ENCODE measurements around the gene WNK2.

WNK2 gene

DNA sequence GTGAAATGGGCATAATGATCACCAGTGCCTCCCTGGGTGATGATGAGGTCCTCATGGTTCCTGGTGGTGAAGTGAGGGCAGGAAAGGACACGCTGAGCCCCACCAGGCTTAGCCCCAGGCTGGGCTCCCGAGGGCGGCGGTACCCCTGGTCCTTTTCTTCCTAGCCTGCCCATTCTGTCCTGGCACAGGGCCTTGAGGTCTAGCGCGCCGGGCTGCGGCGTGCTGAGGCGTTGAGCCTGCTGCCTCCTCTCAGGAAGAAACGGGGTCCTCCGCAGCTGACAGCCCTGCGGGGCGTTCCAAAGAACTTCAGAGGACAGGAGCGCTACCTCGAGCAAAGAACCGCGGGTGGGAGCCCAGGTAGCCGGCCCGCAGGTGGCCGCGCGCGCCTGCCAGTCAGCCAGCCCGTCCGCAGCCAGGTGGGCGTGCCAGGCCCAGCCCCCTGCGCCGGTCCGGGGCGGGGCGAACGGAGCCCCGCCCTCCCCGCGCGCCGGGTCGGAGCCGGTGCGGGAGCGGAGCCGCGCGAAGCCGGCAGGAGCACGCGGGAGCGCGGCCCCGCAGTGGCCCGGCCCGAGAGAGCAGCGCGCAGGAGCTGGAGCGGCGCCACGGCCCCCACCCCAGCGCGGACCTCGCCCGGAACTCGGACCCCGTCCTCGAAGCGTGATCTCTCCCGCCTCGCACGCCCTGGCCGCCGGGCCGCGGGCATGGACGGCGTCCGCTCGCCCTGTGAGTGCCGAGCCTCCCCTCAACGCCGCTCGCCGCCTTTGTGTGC is at the start of gene WNK2:
Gene WNK2, plus strand, starts transcription at position 477 of the 769 bp plus-strand sequence. CDS start 791 bp downstream, outside the sequence.
- no peak for DNase-seq (ENCODE audit: low read depth)

DNA sequence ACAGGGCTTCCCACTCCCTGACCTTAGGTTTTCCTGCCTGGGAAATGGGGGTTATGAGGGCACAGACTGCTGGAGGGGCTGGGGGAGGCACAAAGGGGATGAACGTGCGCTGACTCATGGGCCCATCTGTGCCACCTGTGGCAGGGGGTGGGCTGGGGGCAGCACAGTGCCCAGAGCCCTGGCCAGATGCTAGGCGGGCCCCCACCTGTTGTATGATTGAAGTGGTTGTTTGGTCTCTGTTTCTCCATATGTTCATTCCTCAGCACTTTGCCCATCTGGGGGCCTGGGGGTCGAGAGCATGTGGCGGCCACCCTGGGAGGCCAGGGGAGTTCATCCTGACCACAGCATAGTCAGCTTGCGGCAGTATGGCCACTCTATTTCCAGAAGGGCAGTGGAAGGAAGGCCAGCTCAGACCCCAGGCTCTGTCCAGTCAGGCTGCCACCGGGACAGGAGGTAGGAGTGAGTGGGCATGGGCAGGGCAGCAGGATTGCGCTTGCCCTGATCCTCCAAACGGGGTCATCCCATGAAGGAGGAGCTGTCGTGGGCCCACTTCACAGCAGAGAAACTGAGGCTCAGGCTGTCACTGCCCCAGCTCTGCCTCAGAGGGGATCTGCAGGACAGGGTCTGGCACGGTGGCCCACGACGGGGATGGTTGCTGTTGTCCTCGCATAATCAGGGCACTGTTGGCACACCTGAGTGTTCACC is 49.0 kb upstream of the WNK2 start:
- DNase-seq (ENCODE audit: low read depth), result no peak

DNA sequence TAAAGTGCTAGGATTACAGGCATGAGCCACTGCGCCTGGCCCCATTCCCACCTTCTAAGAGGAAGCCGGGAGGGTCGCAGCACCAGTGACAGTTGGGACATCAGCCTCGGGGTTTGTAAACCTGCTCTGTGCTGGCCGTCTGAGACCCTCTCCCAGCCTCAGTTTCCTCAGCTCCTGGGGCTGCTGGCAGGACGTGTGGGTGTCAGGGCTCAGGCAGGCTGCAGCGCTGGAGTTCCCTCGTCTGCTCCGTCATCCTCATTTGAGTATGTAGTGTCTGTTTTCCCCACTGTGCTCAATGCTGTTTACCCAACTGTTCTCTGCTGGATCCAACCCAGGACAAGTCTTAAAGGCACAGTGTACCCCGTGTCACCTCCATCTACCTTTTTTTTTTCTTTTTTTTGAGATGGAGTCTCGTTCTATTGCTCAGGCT is 47.9 kb upstream of the WNK2 start:
- DNase-seq (ENCODE audit: low read depth), result peak; percentile 36

DNA sequence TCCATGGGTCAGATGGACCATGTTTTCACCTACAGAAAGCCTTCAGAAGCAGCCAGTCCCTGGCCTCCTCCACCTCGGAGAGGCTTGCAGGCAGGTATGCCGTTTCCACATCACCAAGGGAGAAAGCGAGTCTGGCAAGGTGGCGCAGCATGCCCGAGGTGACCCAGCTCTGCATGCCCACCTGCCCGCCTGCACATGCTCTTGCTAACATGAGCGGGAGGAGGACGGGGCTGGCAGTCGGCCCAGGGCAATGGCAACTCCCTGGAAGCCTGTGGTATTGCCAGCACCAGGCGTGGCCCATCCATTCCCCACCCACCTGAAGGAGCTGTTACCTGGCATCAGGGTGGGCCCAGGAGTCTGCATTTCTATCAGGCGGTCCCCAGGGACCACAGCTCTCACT is 46.6 kb upstream of the WNK2 start:
- DNase-seq (ENCODE audit: low read depth), result no peak

DNA sequence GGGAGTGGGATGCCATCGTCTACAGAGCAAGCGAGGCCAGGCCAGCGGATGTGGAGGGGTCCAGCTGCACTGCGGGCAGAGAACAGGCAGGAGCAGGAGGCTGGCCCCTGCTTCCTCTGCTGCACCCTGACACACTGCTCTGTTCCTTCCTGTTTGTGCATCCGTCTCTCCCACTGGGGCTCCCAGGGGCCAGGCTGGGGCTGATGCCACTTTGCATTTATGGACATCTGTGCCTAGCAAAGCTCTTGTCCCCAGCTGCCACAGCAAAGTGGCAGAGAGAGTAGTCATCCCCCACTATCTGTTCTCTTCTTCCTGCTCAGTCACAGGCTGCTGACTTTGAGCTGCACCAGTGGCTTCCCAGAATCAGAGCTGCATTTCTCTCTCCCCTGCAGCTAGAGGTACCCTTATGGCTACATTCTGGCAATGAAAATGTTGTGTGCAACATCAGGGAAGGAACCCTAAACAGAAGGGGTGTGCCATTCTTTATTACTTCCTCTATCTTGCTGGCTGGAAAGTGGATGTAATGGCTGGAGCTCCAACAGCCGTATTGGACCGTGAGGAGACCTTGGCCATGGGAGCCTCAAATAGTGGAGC is 45.7 kb upstream of the WNK2 start:
- no peak for DNase-seq (ENCODE audit: low read depth)

DNA sequence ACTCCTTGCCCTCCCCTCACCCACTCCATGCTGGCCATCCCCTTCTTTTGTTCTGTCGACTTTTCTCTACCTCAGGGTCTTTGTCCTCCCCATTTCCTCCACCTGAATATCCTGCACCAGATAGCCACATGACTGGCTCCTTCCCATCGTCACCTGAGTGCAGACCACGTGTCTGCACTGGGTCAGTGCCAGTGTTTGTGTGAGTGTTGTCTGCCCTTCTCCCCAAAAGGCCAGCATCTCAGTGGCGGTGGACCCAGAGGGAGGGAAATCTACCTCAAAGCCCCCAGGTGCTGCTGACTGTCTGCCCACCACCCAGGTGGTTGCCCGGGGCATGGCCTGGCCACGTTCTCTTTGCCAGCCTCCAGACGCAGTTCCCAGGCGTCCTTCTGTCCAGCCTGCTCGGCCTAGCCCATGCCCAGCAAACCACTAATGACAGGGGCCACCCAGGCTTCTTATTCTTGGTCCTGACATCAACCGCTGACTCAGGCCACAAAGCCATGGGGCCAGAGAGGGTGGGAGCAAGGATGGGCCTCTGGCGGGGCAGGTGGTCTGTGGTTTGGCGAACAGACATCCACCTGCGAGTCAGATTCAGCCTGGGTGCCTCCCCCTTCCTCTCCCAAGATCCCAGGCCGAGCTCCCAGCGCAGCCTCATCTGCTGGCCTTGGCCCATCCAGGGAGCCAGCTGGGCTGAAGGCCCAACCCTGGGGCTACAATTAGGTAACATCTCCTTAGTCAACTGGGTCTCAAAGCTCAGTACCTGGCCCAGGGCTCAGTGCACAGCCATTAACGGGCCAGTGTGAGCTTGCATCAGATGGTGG is 44.4 kb upstream of the WNK2 start:
- no peak for DNase-seq (ENCODE audit: low read depth)

DNA sequence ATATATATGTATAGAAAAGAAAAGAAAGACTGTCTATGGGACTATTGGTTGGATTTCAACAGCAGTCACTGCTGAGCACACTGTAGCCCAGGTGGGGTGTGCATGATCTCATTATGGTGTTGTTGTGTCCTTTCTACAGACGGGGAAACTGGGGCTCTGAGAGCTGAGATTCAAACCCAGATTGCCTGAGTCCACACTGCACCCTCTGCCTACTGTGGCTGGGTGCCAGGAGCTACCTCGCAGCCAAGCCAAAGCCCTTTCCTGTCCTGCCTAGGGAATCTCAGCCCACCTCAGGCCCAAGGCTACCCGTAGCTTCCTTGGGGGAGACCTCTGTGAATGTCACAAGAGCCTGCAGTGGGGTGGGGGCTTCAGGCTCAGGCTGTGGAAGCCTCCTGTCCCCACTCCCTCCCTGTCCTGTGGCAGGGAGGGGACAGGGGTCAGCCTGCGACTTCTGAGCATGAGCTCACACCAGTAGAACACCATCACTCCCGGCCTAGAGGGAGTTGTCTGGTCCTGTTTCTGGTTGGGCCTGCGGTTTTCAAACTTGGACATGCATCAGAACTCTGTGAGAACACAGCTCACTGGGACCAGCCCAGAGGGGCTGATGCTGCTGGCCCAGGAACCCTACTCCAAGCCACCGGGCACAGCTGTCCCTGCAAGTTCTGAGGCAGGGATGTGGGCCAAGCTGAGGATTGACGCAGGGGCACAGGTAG is 42.0 kb upstream of the WNK2 start:
- no peak for DNase-seq (ENCODE audit: low read depth)

DNA sequence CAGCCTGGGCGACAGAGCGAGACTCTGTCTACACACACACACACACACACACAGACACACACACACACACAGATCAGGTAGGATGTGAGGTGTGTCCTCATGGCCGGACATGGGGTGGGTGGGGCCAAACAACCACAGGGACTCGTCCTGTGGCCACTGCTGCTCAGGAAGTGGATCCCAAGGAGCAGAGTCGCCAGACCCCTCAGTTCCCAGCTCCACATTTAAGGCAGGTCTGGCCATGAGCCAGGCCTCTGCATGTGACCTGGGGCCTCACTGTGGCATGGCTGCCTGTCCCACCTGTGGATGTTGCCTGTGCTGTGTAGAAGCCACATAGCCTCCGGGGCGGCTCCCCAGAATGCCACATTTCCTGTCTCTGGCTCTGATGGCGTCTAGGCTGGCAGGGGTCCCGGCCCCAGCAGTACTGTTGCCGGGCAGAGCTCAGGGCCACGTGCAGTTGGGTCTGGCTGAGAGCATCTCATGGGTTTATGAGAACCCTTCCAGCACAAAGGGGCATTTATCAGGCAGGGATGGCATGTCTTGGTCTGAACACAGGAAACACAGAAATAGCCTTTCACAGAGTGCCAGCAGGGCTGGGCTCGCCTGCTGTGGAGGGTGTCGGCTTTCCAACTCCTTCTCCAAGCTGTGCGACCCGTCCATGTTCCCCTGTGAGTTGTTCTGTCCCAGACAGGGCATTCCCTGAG is 40.0 kb upstream of the WNK2 start:
- DNase-seq (ENCODE audit: low read depth), result no peak

DNA sequence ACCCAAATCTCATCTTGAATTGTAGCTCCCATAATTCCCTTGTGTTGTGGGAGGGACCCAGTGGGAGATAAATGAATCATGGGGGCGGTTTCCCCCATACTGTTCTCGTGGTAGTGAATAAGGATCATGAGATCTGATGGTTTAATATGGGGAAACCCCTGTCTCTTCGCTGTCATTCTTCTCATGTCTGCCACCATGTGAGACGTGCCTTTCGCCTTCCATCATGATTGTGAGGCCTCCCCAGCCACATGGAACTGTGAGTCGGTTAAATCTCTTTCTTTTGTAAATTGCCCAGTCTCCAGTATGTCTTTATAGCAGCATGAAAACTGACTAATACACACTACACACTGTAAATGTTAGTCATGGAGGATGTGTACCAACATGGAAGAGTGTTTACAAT is 37.2 kb upstream of the WNK2 start:
- peak; percentile 48 for DNase-seq (ENCODE audit: low read depth)

DNA sequence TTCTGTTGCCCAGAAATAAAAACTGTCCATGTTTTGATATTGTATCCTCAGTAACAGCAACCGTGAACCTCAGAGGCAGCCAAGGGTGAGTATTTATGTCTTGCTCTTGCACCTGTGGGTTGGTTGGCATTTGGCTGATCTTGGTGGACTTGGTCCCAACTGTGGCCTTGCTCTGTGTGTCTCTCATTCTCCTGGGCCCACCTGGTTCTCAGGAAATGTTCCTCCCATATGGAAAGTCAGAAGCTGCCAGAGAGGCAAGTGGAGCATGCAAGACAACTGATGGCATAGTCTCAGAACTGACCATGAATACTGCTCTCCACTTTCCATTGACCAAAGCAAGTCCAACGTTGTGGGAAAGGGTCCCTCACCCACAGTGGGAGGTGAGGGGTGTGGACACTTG is 36.3 kb upstream of the WNK2 start:
- DNase-seq (ENCODE audit: low read depth), result no peak

DNA sequence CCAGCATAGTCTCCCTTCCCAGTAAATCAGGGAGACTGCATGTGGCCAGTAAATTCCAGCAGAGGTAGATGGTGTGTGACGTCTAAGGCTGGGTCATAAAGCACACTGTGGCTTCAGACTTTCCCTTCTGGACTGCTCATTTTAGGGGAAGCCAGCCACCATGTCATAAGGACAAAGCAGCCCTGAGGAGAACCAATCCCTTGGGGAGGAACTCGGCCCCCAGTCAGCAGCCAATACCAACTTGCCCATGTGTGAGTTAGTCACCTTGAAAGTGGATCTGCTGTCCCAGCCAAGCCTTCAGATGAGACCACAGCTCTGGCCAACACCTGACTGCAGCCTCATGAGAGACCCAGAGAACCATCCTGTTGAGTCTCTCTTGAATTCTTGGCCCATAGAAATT is 35.2 kb upstream of the WNK2 start:
- DNase-seq (ENCODE audit: low read depth), result no peak

DNA sequence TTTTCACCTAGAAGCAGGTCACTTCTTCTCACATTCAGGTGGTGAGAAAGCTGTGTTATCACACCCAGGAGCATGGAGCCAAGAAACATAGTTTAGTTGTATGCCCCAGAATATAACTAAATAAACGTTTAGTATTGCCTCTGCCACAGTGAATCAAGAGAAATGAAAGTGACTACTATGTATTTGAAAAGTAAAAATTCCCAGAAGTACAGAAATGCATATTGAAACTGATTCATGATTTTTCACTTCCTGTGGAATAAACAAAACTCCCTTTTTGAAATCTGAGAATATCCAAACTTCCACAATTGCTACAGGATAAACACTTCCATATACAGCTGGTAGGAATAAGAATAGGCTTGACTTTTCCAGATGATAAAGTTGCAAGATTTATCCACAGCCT is 34.6 kb upstream of the WNK2 start:
- peak; percentile 76 for DNase-seq (ENCODE audit: low read depth)

DNA sequence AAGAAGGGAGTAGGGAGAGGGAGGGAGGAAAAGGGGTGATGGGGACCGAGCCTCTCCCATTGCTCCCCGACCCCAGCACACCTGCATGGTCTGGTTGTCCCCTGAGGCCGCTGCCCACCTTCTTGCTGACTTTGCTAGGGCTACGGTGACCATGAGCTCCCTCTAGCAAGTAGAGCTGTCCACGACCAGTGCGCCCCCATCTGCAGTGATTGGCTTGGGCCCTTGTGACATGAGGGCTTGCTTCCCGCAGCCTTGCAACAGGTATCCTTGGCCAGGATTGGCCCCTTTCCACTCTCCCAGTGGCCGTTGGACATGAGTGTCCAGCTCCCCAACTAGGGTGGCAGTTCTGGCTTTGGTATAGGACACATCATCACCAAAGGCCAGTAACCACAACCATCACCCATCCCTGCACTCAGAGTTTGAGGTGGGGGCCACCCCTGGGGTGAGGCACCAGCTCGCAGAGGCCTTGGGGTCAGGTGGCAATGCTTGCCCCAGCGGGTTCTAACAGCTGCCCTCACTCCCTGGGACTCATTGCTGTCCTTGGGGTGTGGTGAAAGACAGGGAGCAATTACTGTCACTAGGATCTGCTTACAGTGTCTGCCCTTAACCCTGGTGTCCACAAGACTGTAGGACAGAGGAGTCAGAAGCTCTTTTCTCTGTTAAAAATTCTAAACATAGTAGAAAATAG is 32.7 kb upstream of the WNK2 start:
- DNase-seq (ENCODE audit: low read depth), result no peak

DNA sequence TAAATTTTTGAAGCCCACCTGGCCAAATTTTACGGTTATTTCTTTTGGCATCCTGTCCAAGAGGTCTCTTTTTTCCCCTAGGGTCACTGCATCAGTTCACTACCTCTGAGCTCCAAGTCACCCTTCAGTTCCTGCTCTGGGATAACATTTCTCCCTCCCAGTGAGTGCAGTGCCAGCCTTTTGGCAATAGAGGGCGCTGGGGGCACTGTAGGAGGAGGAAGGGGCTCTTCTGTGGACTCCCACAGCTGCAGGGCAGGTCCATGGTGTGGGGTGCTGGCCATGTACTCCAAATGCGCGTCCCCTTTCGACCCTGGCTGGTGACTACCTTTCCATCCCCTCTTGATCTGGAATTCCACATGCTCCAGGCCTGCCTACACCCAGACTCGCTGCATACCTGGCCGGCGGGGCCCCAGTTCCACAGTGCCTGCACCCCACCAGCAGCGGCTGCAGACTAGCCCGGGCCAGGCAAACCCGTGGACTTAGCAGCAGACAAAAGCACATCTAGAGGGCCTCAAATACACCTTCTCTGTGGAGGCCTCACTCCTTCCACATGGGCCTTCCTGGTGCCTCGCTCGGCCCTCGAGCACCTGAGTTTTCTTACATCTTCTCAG is 29.5 kb upstream of the WNK2 start:
- DNase-seq (ENCODE audit: low read depth), result peak; percentile 56

DNA sequence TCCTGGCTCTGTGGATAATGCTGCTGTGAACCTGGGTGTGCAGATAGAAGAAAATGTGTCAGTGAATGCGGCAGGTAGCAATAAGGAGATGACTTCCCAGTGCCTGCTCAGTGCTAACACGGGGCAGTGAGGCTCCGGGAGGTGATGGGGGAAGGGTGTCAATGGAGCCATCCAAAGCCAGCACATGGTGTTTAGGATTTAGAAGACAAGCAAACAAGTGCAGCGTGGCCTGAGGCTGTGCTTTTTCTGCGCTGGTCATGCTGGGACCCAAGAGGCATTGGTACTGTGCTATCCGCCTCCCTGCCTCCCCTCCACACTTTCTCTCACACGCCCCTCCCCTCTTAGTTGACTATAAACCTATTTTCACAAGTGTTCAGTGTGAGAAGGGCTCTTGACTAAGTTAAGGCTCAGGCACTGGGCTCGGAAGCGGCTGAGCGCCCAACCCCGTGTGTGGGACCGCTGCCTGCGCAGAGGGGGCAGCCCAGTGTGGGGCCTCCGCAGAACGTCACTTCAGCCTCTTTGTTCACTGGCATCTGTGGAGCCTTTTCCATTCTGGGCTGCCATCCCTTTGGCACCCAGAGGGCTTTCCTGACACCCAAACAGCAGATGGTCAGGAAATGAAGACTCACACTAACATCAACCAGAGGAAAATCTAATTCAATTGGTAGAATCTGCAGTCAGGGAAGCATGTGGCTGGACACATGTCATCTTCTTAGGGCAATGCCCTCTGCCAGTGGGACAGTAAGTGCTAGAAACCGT is 28.0 kb upstream of the WNK2 start:
- no peak for DNase-seq (ENCODE audit: low read depth)

DNA sequence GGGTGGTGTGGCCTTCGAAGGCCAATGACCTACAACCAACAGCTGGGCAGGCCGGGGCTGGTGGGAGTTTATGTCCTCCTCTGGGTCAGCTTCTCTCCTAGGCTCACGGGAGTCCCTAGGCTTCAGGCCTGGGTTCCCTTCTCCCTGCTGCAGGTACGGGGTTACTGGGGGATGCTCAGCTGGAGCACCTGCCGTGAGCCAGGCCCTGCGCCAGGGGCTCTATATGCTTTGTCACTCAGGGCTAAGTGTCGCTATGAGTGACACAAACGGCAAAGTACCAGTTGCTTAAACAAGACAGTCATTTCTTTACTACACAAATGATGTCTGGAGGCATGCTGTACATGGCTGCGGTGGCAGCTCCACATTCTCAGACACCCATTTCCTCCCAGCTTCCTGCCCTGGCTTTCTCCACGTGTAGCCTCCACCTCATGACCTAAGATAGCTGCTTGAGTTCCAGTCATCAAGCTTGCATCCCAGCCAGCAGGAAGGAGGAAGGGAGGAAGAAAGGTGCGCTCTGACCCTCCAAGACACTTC is 27.4 kb upstream of the WNK2 start:
- DNase-seq (ENCODE audit: low read depth), result no peak

DNA sequence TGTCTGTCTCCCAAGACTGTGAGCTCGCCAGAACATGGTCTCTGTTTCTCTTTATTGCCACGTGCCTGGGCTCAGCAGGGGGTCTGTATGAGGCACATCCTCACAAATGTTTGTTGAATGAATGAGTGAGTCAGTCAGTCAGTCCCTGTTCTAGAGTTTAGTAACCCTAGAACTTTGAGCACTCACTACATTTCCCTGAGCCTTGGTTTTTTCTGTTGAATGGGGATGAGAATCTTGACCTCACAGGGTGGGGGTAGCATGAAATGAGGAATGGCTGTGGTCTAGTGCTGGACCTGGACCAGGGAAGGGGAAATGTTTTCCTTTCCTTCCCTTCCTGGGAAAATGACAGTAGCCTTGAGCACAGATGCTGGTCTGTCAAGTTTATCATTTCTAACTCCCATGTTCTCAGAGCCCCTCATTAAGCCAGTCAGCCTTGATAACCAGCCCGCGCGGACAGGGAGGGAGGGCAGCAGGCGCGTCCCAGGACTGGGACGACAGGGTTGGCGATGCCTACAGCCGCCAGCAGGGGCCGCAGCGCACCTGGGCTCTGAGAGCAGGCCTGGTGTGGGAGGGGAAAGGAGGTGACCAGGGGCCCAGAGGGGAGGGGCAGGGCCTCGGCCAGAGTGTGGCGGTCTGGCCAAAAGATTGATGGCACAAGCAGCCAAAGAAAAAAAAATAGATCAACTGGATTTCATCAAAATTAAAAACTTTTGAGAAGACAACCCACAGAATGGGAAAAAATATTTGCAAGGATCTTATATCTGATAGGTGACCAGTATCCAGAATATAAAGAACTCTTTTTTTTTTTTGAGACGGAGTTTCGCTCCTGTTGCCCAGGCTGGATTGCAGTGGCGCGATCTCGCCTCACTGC is 24.1 kb upstream of the WNK2 start:
- DNase-seq (ENCODE audit: low read depth), result peak; percentile 84

All from ELR (cell line).